HEK293T (cell line): ENCODE data around the gene COG4.

Source experiments
- CTCF ChIA-PET: fragments of 350-600 bp; formaldehyde crosslinking; extraction: SDS; loops from one replicate; lab custom pipeline; 2021; ENCODE audit warnings: antibody characterized with exemption, inconsistent platforms; lab: Yijun Ruan, JAX
- POLR2A ChIA-PET: fragments of 350-600 bp; formaldehyde crosslinking; extraction: SDS; loops from one replicate; lab custom pipeline; 2020; ENCODE audit warnings: antibody characterized with exemption, inconsistent platforms; lab: Yijun Ruan, JAX
- DNase-seq: peaks from one replicate; pipeline ENCODE4 v3.0.0; 2012; ENCODE audit warnings: mixed read lengths; ENCODE audit errors: extremely low spot score
- ARNT ChIP-seq: fragments of 450-650 bp; IDR thresholded peaks from 2 replicates; pipeline ENCODE4 v1.6.1; 2017; ENCODE audit warnings: mild to moderate bottlenecking
- BHLHE40 ChIP-seq: fragments of 450-650 bp; IDR thresholded peaks from 2 replicates; pipeline ENCODE4 v1.6.1; 2016; ENCODE audit warnings: mild to moderate bottlenecking, moderate library complexity, borderline replicate concordance
- CTBP1 ChIP-seq: fragments of 450-650 bp; IDR thresholded peaks from 2 replicates; pipeline ENCODE4 v1.6.1; 2016; ENCODE audit warnings: borderline replicate concordance
- ELF4 ChIP-seq: fragments of 450-650 bp; IDR thresholded peaks from 2 replicates; pipeline ENCODE4 v1.6.1; 2017; ENCODE audit warnings: antibody characterized with exemption
- FOXA1 ChIP-seq: fragments of 450-650 bp; IDR thresholded peaks from 2 replicates; pipeline ENCODE4 v1.6.1; 2016; ENCODE audit warnings: mild to moderate bottlenecking
- FOXK2 ChIP-seq: fragments of 450-650 bp; IDR thresholded peaks from 2 replicates; pipeline ENCODE4 v1.6.1; 2016; ENCODE audit warnings: mild to moderate bottlenecking
- HDGF ChIP-seq: fragments of 450-650 bp; IDR thresholded peaks from 2 replicates; pipeline ENCODE4 v1.6.1; 2017; ENCODE audit warnings: antibody characterized with exemption, borderline replicate concordance
- L3MBTL2 ChIP-seq: fragments of 450-650 bp; conservative IDR thresholded peaks from 2 replicates; pipeline ENCODE4 v1.6.1; 2016; ENCODE audit warnings: mild to moderate bottlenecking
- LEF1 ChIP-seq: fragments of 450-650 bp; IDR thresholded peaks from 2 replicates; pipeline ENCODE4 v1.6.1; 2017; ENCODE audit warnings: mild to moderate bottlenecking, borderline replicate concordance
- NFRKB ChIP-seq: fragments of 450-650 bp; IDR thresholded peaks from 2 replicates; pipeline ENCODE4 v1.6.1; 2016; ENCODE audit warnings: mild to moderate bottlenecking, moderate library complexity
- SP1 ChIP-seq: fragments of 450-650 bp; IDR thresholded peaks from 2 replicates; pipeline ENCODE4 v1.6.1; 2017
- SUZ12 ChIP-seq: fragments of 450-650 bp; IDR thresholded peaks from 2 replicates; pipeline ENCODE4 v1.6.1; 2016; ENCODE audit warnings: mild to moderate bottlenecking
- TARDBP ChIP-seq: fragments of 450-650 bp; IDR thresholded peaks from 2 replicates; pipeline ENCODE4 v1.6.1; 2016
- ZNF384 ChIP-seq: fragments of 450-650 bp; IDR thresholded peaks from 2 replicates; pipeline ENCODE4 v1.6.1; 2016
- TF ChIP-seq, protein P1 (sequence below): fragments of 450-650 bp; IDR thresholded peaks from 2 replicates; pipeline ENCODE4 v1.6.1; 2016

COG4 gene

DNA sequence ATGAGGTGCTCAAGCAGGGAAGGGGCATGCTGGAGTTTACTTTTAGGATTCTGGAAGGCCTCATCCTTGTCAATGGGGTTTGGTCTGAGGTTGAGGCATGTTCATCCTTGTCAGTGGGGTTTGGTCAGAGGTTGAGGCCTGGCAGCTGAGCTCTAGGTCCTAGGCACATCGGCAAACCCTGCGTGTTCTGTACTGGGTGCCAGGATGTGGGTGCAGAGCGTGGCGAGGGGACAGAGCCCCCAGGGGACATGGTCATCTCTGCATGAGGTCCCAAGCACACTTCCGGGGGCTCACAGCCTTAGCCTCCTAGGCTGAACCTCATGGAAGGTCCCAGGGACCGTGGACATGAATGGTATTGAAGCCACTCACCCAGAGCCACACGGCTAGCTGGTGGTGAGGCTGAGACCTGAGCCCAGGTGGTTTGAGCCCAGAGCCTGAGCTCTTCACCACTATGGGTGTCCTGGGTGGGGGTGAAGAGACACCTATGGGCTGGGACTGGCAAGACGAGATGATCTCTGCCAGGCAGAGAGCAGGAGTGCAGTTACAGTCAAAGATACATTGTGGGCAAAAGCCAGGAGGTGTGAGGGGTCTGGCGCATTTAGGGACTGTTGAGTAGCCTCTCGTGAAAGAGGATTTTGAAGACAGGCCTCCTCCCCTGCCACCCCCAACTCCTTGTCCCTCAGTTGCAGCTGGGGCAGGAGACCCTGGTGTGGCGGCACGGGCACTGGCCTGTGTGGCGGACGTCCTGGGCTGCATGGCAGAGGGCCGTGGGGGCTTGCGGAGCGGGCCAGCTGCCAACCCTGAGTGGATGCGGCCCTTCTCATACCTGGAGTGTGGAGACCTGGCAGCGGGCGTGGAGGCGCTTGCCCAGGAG, 49.7 kb downstream of the COG4 start:
- no peak for DNase-seq
- ChIA-PET CTCF (no interaction called here), POLR2A (interaction anchor here (0.6 to 1.3 kb wide), 2 partner anchors 91 to 92 kb away, joined by 3 to 5 read pairs; no protein-coding TSS in a partner anchor)
- TF ChIP-seq FOXA1 (no peak), SP1 (no peak), BHLHE40 (no peak), CTBP1 (no peak), TARDBP (no peak), HDGF (no peak), FOXK2 (no peak)
- TF ChIP-seq, protein P1, sequence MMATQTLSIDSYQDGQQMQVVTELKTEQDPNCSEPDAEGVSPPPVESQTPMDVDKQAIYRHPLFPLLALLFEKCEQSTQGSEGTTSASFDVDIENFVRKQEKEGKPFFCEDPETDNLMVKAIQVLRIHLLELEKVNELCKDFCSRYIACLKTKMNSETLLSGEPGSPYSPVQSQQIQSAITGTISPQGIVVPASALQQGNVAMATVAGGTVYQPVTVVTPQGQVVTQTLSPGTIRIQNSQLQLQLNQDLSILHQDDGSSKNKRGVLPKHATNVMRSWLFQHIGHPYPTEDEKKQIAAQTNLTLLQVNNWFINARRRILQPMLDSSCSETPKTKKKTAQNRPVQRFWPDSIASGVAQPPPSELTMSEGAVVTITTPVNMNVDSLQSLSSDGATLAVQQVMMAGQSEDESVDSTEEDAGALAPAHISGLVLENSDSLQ: no peak

DNA sequence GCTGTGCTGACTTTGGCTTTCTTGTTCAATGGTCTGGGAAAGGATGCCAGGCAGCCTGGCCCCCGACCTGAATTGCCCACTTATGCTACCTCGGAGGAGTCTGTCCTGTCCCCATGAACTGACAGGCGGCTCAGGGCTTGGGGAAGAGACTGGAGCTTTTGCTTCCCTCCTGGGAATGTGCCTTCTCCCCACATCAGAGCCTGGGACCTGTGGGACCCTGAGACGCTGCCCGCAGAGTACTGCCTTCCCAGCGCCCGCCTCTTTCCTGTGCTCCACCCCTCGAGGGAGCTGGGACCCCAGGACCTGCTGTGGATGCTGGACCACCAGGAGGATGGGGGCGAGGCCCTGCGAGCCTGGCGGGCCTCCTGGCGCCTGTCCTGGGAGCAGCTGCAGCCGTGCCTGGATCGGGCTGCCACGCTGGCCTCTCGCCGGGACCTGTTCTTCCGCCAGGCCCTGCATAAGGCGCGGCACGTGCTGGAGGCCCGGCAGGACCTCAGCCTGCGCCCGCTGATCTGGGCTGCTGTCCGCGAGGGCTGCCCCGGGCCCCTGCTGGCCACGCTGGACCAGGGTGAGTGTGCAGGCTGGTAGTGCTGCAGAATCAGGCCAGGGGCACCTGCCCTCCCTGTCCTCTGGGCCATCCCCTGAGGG, 50.4 kb downstream of the COG4 start:
- no peak for DNase-seq
- POLR2A ChIA-PET: interaction anchor here (0.6 to 1.3 kb wide), 2 partner anchors 91 to 92 kb away, joined by 3 to 5 read pairs; no protein-coding TSS in a partner anchor
- no peak for TF ChIP-seq TARDBP
- TF ChIP-seq BHLHE40: no peak
- TF ChIP-seq FOXA1: no peak
- no peak for TF ChIP-seq LEF1
- TF ChIP-seq CTBP1: no peak
- no peak for TF ChIP-seq L3MBTL2
- no peak for TF ChIP-seq SUZ12
- TF ChIP-seq, protein P1: no peak
- TF ChIP-seq SP1: no peak
- no peak for TF ChIP-seq FOXK2
- TF ChIP-seq NFRKB: no peak
- TF ChIP-seq HDGF: no peak
- CTCF ChIA-PET: no interaction called here

DNA sequence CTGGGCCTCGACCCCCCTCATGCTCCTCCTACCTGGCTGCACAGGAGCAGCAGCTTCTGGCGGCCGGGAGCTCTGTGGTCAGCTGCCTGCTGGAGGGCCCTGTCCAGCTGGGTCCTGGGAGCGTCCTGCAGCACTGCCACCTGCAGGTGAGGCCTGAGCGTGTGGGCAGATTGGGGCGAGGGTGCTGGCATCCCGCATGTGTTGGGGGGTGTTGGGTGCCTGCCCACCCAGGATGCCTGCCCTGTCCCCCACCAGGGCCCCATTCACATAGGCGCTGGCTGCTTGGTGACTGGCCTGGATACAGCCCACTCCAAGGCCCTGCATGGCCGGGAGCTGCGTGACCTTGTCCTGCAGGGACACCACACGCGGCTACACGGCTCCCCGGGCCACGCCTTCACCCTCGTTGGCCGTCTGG, 52.4 kb downstream of the COG4 start:
- CTCF ChIA-PET: interaction anchor here (0.5 kb wide), 1 partner anchor 69 kb away, joined by 3 read pairs; no protein-coding TSS in a partner anchor
- POLR2A ChIA-PET: interaction anchor here (2.4 kb wide), 1 partner anchor 90 kb away, joined by 9 read pairs; no protein-coding TSS in a partner anchor
- no peak for DNase-seq
- no peak for TF ChIP-seq HDGF
- TF ChIP-seq FOXA1: no peak
- TF ChIP-seq L3MBTL2: no peak
- no peak for TF ChIP-seq ARNT
- TF ChIP-seq BHLHE40: no peak
- TF ChIP-seq ELF4: no peak
- no peak for TF ChIP-seq ZNF384
- TF ChIP-seq LEF1: no peak
- no peak for TF ChIP-seq SUZ12
- TF ChIP-seq SP1: no peak
- TF ChIP-seq FOXK2: no peak
- TF ChIP-seq CTBP1: no peak

DNA sequence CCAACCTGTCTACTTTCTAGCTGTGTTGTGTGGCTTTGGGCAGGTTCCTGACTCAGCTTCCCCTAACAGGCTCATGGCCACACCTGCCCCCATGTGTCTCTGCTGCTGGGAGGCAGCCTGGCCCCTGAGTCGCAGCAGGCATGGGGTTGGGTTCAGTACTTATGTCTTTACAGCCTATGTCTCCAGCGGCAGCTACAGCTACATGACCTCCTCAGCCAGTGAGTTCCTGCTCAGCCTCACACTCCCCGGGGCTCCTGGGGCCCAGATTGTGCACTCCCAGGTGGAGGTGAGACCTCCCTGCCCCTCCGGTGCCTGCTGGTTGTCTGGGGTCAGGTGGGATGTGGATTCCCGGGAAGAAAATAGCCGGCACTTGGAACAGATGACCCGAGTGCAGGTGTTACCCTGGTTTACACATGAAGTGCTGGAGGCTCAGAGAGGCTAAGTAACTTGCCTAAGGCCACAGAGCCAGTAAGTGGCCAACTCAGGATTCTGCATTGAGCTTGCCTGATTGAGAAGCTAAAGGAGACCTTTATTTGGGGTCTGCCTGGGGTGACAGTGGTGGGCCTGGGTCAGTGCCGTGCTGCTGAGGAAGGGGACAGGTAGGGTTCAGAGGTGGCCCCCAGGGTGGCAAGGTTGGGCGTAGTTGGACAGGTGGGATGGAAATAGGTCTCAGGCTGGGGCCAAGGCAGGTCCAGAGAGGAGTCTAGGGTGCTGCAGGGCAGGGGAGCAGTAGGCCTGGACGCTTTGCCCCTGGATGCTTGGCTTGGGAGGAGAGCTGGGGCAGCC, 53.0 kb downstream of the COG4 start:
- ChIA-PET POLR2A (interaction anchor here (2.4 kb wide), 1 partner anchor 89 kb away, joined by 9 read pairs; no protein-coding TSS in a partner anchor), CTCF (interaction anchor here (0.5 kb wide), 1 partner anchor 69 kb away, joined by 3 read pairs; no protein-coding TSS in a partner anchor)
- no peak for TF ChIP-seq FOXA1
- TF ChIP-seq ELF4: no peak
- TF ChIP-seq, protein P1: no peak
- TF ChIP-seq LEF1: no peak
- no peak for TF ChIP-seq TARDBP
- no peak for DNase-seq

DNA sequence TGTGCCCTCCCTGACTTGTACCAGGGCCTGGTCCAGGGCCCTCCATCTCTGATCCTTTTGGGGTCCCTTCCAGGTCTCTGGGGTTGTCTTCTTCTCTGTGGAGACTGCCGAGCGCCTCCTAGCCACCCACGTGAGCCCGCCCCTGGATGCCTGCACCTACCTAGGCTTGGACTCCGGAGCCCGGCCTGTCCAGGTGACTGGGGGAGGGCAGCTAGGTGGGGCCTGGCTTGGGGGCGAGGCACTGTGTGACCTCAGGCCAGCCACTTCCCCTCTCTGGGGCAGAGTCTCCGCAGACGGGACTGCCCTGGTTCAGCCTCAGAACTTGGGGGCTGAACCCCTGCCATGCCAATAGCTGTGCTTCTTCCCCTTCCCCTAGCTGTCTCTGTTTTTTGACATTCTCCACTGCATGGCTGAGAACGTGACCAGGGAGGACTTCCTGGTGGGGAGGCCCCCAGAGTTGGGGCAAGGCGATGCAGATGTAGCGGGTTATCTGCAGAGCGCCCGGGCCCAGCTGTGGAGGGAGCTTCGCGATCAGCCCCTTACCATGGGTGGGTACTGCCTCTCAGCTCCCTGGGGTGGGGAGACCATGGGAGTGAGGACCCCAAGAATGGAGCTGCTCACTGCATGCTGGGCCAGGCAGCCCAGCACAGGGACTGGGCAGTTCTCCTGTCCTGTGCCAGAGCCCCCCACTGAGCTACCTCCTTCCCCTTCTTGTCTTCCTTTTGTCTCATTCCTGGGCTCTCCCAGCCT, 54.4 kb downstream of the COG4 start:
- TF ChIP-seq BHLHE40 (no peak), NFRKB (no peak), ELF4 (no peak), FOXA1 (no peak), HDGF (no peak), ZNF384 (no peak), L3MBTL2 (no peak), SUZ12 (no peak)
- ChIA-PET POLR2A (no interaction called here), CTCF (no interaction called here)
- no peak for DNase-seq
